ENCODE measurements around the gene DDX31. TPM values are rescaled to one million over a fixed set of nuclear protein-coding genes. Genes with fewer than 3 reads are reported as not detected.

The DDX31 gene
- total RNA-seq, 2 experiments from 2014 or later = 12.6 to 13.2 TPM

GRCh38 chr9:132631280-132631679, 38.5 kb downstream of the DDX31 start:
- Mint-ChIP-seq H3K9me3 (ENCODE audit: insufficient read depth) (no peaks in the 10 kb centered on the region), H3K27me3 (ENCODE audit: low read depth) (no peaks in the 10 kb centered on the region), H3K27ac (no peak overlapping the region), H3K36me3 (ENCODE audit: low read depth) (peaks cover 18% of the 10 kb centered on the region), H3K4me3 (no peak overlapping the region), H3K4me1 (ENCODE audit: low read depth) (no peaks in the 10 kb centered on the region)
- POLR2A ChIA-PET = no interaction called here
- CTCF ChIA-PET = no interaction called here
- DNase-seq (no peak), ATAC-seq (no peak)

GRCh38 chr9:132630811-132631210, 39.0 kb downstream of the DDX31 start:
- H3K27ac Mint-ChIP-seq = no peak overlapping the region
- ChIA-PET CTCF (no interaction called here), POLR2A (no interaction called here)
- no peak overlapping the region for H3K4me3 Mint-ChIP-seq
- DNase-seq = no peak
- ATAC-seq = no peak
- no peaks in the 10 kb centered on the region for H3K27me3 Mint-ChIP-seq (ENCODE audit: low read depth)
- H3K36me3 Mint-ChIP-seq (ENCODE audit: low read depth) = peaks cover 18% of the 10 kb centered on the region
- H3K9me3 Mint-ChIP-seq (ENCODE audit: insufficient read depth) = no peaks in the 10 kb centered on the region
- H3K4me1 Mint-ChIP-seq (ENCODE audit: low read depth) = no peaks in the 10 kb centered on the region

- Mint-ChIP-seq H3K36me3 (ENCODE audit: low read depth) (peaks cover 22% of the 10 kb centered on the region), H3K27me3 (ENCODE audit: low read depth) (no peaks in the 10 kb centered on the region), H3K27ac (no peak overlapping the region), H3K9me3 (ENCODE audit: insufficient read depth) (no peaks in the 10 kb centered on the region), H3K4me3 (no peak overlapping the region), H3K4me1 (ENCODE audit: low read depth) (no peaks in the 10 kb centered on the region)
- ChIA-PET POLR2A (no interaction called here), CTCF (no interaction called here)
- ATAC-seq (no peak), DNase-seq (no peak)
Observed at GRCh38 chr9:132630116-132630515, 39.7 kb downstream of the DDX31 start.

GRCh38 chr9:132628746-132629145, 41.0 kb downstream of the DDX31 start:
- no peak for ATAC-seq
- no peak overlapping the region for H3K27ac Mint-ChIP-seq
- H3K4me1 Mint-ChIP-seq (ENCODE audit: low read depth) = no peaks in the 10 kb centered on the region
- H3K4me3 Mint-ChIP-seq = no peak overlapping the region
- no peaks in the 10 kb centered on the region for H3K9me3 Mint-ChIP-seq (ENCODE audit: insufficient read depth)
- ChIA-PET CTCF (no interaction called here), POLR2A (no interaction called here)
- H3K36me3 Mint-ChIP-seq (ENCODE audit: low read depth) = peaks cover 22% of the 10 kb centered on the region
- no peak for DNase-seq
- no peaks in the 10 kb centered on the region for H3K27me3 Mint-ChIP-seq (ENCODE audit: low read depth)

- peaks cover 22% of the 10 kb centered on the region for H3K36me3 Mint-ChIP-seq (ENCODE audit: low read depth)
- H3K4me1 Mint-ChIP-seq (ENCODE audit: low read depth) = no peaks in the 10 kb centered on the region
- DNase-seq (no peak), ATAC-seq (no peak)
- ChIA-PET POLR2A (no interaction called here), CTCF (no interaction called here)
- H3K27me3 Mint-ChIP-seq (ENCODE audit: low read depth) = no peaks in the 10 kb centered on the region
- no peaks in the 10 kb centered on the region for H3K9me3 Mint-ChIP-seq (ENCODE audit: insufficient read depth)
- no peak overlapping the region for H3K4me3 Mint-ChIP-seq
- H3K27ac Mint-ChIP-seq = no peak overlapping the region
Observed at GRCh38 chr9:132627594-132627993, 42.2 kb downstream of the DDX31 start.

GRCh38 chr9:132627106-132627505, 42.7 kb downstream of the DDX31 start:
- ATAC-seq (no peak), DNase-seq (no peak)
- CTCF ChIA-PET = no interaction called here
- H3K27ac Mint-ChIP-seq = no peak overlapping the region
- no peaks in the 10 kb centered on the region for H3K9me3 Mint-ChIP-seq (ENCODE audit: insufficient read depth)
- POLR2A ChIA-PET = no interaction called here
- no peaks in the 10 kb centered on the region for H3K27me3 Mint-ChIP-seq (ENCODE audit: low read depth)
- no peaks in the 10 kb centered on the region for H3K4me1 Mint-ChIP-seq (ENCODE audit: low read depth)
- H3K4me3 Mint-ChIP-seq = no peak overlapping the region
- H3K36me3 Mint-ChIP-seq (ENCODE audit: low read depth) = peaks cover 22% of the 10 kb centered on the region

GRCh38 chr9:132626285-132626684, 43.5 kb downstream of the DDX31 start:
- CTCF ChIA-PET = no interaction called here
- Mint-ChIP-seq H3K27ac (peak overlapping the region; percentile 6), H3K4me3 (no peak overlapping the region), H3K4me1 (ENCODE audit: low read depth) (no peaks in the 10 kb centered on the region), H3K36me3 (ENCODE audit: low read depth) (peaks cover 22% of the 10 kb centered on the region), H3K9me3 (ENCODE audit: insufficient read depth) (no peaks in the 10 kb centered on the region), H3K27me3 (ENCODE audit: low read depth) (no peaks in the 10 kb centered on the region)
- ATAC-seq (no peak), DNase-seq (no peak)
- POLR2A ChIA-PET = interaction anchor here (0.6 kb wide), 1 partner anchor 921 kb away, joined by 5 read pairs; no protein-coding TSS in a partner anchor

GRCh38 chr9:132622159-132622558, 47.6 kb downstream of the DDX31 start:
- POLR2A ChIA-PET = no interaction called here

GRCh38 chr9:132616725-132617124, 53.1 kb downstream of the DDX31 start:
- ATAC-seq = no peak
- H3K27me3 Mint-ChIP-seq (ENCODE audit: low read depth) = no peaks in the 10 kb centered on the region
- no peak overlapping the region for H3K27ac Mint-ChIP-seq
- ChIA-PET CTCF (no interaction called here), POLR2A (no interaction called here)
- H3K4me1 Mint-ChIP-seq (ENCODE audit: low read depth) = peaks cover 13% of the 10 kb centered on the region
- H3K4me3 Mint-ChIP-seq = no peak overlapping the region
- H3K36me3 Mint-ChIP-seq (ENCODE audit: low read depth) = peaks cover 16% of the 10 kb centered on the region
- H3K9me3 Mint-ChIP-seq (ENCODE audit: insufficient read depth) = no peaks in the 10 kb centered on the region
- no peak for DNase-seq

More at GRCh38 chr9:132622159-132622558, 47.6 kb downstream of the DDX31 start:
- CTCF ChIA-PET = interaction anchor here (1.0 kb wide), 1 partner anchor 22 kb away, joined by 5 read pairs; no protein-coding TSS in a partner anchor
- Mint-ChIP-seq H3K4me1 (ENCODE audit: low read depth) (no peaks in the 10 kb centered on the region), H3K9me3 (ENCODE audit: insufficient read depth) (no peaks in the 10 kb centered on the region), H3K36me3 (ENCODE audit: low read depth) (peaks cover 21% of the 10 kb centered on the region), H3K4me3 (no peak overlapping the region), H3K27ac (no peak overlapping the region), H3K27me3 (ENCODE audit: low read depth) (no peaks in the 10 kb centered on the region)
- ATAC-seq (no peak), DNase-seq (no peak)

- Mint-ChIP-seq H3K27me3 (ENCODE audit: low read depth) (no peaks in the 10 kb centered on the region), H3K27ac (no peak overlapping the region), H3K4me3 (no peak overlapping the region), H3K36me3 (ENCODE audit: low read depth) (peaks cover 20% of the 10 kb centered on the region), H3K9me3 (ENCODE audit: insufficient read depth) (no peaks in the 10 kb centered on the region), H3K4me1 (ENCODE audit: low read depth) (peaks cover 13% of the 10 kb centered on the region)
- no peak for ATAC-seq
- ChIA-PET POLR2A (no interaction called here), CTCF (interaction anchor here (0.8 kb wide), 1 partner anchor 8 kb away, joined by 3 read pairs; no protein-coding TSS in a partner anchor)
- DNase-seq = no peak
Observed at GRCh38 chr9:132615774-132616173, 54.0 kb downstream of the DDX31 start.

GRCh38 chr9:132614324-132614723, 55.5 kb downstream of the DDX31 start:
- Mint-ChIP-seq H3K4me3 (no peak overlapping the region), H3K36me3 (ENCODE audit: low read depth) (peaks cover 31% of the 10 kb centered on the region), H3K27ac (no peak overlapping the region), H3K4me1 (ENCODE audit: low read depth) (peaks cover 13% of the 10 kb centered on the region), H3K27me3 (ENCODE audit: low read depth) (no peaks in the 10 kb centered on the region), H3K9me3 (ENCODE audit: insufficient read depth) (no peaks in the 10 kb centered on the region)
- CTCF ChIA-PET = no interaction called here
- POLR2A ChIA-PET = no interaction called here
- ATAC-seq (no peak), DNase-seq (no peak)

GRCh38 chr9:132610661-132611060, 59.1 kb downstream of the DDX31 start:
- POLR2A ChIA-PET = no interaction called here
- Mint-ChIP-seq H3K27me3 (ENCODE audit: low read depth) (no peaks in the 10 kb centered on the region), H3K9me3 (ENCODE audit: insufficient read depth) (no peaks in the 10 kb centered on the region), H3K36me3 (ENCODE audit: low read depth) (peaks cover 24% of the 10 kb centered on the region), H3K4me1 (ENCODE audit: low read depth) (no peaks in the 10 kb centered on the region), H3K4me3 (no peak overlapping the region), H3K27ac (no peak overlapping the region)
- ATAC-seq (no peak), DNase-seq (no peak)
- CTCF ChIA-PET = no interaction called here

- ATAC-seq (no peak), DNase-seq (no peak)
- no peaks in the 10 kb centered on the region for H3K9me3 Mint-ChIP-seq (ENCODE audit: insufficient read depth)
- H3K27ac Mint-ChIP-seq = no peak overlapping the region
- ChIA-PET CTCF (no interaction called here), POLR2A (no interaction called here)
- no peaks in the 10 kb centered on the region for H3K27me3 Mint-ChIP-seq (ENCODE audit: low read depth)
- no peak overlapping the region for H3K4me3 Mint-ChIP-seq
- no peaks in the 10 kb centered on the region for H3K4me1 Mint-ChIP-seq (ENCODE audit: low read depth)
- H3K36me3 Mint-ChIP-seq (ENCODE audit: low read depth) = peaks cover 28% of the 10 kb centered on the region
Observed at GRCh38 chr9:132609829-132610228, 60.0 kb downstream of the DDX31 start.

Measured in activated CD8-positive, alpha-beta T cell treated with anti-CD3 and anti-CD28 coated beads, Interleukin-2, amount 10 ng/mL, durations not matched to agents 7 days and 5 days (primary cell).